Skeletal muscle satellite cell (primary cell): ENCODE data around the gene ANKRD6.

Experiments
- H3K27me3 ChIP-seq: 2 replicates; pipeline ENCODE4 v1.7.0; 2013; ENCODE audit warnings: low read length; ENCODE audit not compliant: control insufficient read depth, insufficient read depth
- H3K36me3 ChIP-seq: 2 replicates; pipeline ENCODE4 v1.7.0; 2013; ENCODE audit warnings: mild to moderate bottlenecking, control low read depth, low read length; ENCODE audit not compliant: insufficient read depth
- H3K4me1 ChIP-seq: 2 replicates; pipeline ENCODE4 v1.7.0; 2013; ENCODE audit warnings: low read length; ENCODE audit not compliant: control insufficient read depth, insufficient read depth
- H3K4me2 ChIP-seq: 2 replicates; pipeline ENCODE4 v1.7.0; 2013; ENCODE audit warnings: mild to moderate bottlenecking, low read length
- H3K4me3 ChIP-seq: 2 replicates; pipeline ENCODE4 v1.7.0; 2013; ENCODE audit warnings: low read length
- H3K9ac ChIP-seq: 2 replicates; pipeline ENCODE4 v1.7.0; 2013; ENCODE audit warnings: mild to moderate bottlenecking, low read depth, low read length, moderate library complexity
- H3K9me3 ChIP-seq: replicated peaks from 2 replicates; pipeline ENCODE4 v1.7.0; 2013; ENCODE audit warnings: mild to moderate bottlenecking, control low read depth, low read length

The ANKRD6 gene

DNA sequence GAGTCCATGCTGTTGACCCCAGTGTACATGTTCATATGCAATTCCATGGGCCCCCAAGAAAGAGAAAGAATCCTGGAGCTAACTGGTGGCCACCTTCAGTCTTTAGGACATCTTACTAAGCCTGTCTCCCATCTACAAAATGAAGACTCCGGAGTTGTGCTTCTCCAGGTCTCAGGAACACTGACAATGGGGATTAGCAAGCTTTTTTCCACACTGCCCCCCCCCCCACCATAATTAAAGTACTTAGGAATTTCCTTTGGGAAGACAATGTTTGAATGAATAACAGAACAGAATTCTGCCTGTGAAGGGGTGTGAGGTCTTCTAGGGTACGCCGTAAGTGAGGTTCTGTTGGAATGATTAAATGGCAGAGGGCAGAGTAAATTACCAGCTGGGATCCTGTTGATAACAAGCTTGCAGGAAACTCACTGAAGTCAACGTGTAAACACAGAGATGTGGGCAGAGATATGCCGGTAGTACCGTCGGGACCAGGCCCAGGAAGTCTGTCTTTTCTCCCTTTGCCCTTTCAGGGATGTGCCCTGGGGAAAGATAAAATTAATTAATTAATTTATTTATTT lies 63.1 kb downstream of the ANKRD6 start:
- Histone ChIP-seq H3K36me3 (no peaks in the 10 kb centered on the region), H3K9ac (no peak overlapping the region), H3K27me3 (peaks cover 7% of the 10 kb centered on the region), H3K4me1 (no peaks in the 10 kb centered on the region), H3K9me3 (no peaks in the 10 kb centered on the region), H3K4me2 (no peak overlapping the region), H3K4me3 (no peak overlapping the region)

DNA sequence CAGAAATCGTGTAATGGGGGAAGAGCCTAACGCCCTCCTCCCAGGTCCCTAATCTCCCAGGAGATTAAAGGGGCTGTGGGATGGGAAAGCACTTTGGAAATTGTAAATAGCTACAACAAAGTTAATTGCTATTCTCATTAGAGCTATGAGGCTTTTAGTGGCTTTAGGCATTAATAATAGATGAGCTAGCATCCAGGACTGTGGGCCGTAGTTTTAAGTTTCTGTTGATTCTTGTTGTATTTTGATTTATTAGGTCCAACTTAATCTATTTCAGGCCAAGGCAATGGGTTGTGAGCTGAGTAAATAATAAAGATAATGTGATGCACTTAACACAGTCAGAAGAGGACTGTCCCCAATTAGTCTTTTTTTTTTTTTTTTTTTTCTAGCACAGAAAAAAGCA lies 67.7 kb downstream of the ANKRD6 start:
- H3K9me3 ChIP-seq, result no peaks in the 10 kb centered on the region
- no peak overlapping the region for H3K9ac ChIP-seq
- H3K36me3 ChIP-seq, result no peaks in the 10 kb centered on the region
- H3K4me1 ChIP-seq, result no peaks in the 10 kb centered on the region
- no peak overlapping the region for H3K4me2 ChIP-seq
- no peak overlapping the region for H3K4me3 ChIP-seq
- H3K27me3 ChIP-seq, result peaks cover 7% of the 10 kb centered on the region

DNA sequence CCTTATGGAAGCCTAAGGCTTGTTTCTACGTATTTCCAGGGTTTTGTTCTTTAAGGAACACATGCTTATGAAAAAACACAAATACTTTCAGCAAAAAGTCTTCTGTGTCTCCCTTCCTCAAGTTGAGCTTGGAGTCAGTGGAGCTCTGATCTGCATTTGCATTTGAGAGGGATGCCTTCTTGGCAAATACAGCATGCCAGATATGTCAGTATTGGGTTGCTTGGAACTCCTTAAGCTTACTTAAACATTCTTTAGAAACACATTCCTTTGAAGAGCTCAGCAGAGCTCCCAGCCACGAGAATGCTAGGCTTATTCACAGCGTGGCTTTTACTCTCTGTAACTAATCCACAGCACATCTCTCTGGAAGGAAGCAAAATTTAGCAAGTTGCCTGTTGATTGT lies 68.3 kb downstream of the ANKRD6 start:
- no peak overlapping the region for H3K4me3 ChIP-seq
- H3K36me3 ChIP-seq, result no peaks in the 10 kb centered on the region
- H3K4me1 ChIP-seq, result no peaks in the 10 kb centered on the region
- H3K9ac ChIP-seq, result no peak overlapping the region
- peaks cover 7% of the 10 kb centered on the region for H3K27me3 ChIP-seq
- no peak overlapping the region for H3K4me2 ChIP-seq
- H3K9me3 ChIP-seq, result no peaks in the 10 kb centered on the region

DNA sequence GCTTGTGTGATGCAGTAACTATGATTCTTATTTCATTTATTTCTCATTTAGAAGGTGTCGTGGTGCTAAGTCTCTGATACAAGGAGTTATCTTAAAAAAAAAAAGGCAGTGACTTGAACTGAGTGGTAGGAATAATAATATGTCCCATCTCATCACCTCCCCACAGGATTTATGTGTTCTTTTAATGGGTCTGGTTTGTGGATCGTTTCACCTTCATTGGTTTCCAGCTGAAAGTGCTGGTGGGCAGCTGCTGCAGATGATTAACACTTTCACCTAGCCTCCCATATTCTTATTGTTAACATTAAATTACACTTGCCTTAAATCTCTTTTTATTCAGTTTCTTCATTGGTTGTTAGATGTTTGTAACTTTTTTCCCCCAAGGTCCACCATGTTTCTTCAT lies 68.8 kb downstream of the ANKRD6 start:
- Histone ChIP-seq H3K9ac (no peak overlapping the region), H3K4me1 (no peaks in the 10 kb centered on the region), H3K36me3 (no peaks in the 10 kb centered on the region), H3K4me2 (no peak overlapping the region), H3K27me3 (peaks cover 7% of the 10 kb centered on the region), H3K4me3 (no peak overlapping the region), H3K9me3 (no peaks in the 10 kb centered on the region)

DNA sequence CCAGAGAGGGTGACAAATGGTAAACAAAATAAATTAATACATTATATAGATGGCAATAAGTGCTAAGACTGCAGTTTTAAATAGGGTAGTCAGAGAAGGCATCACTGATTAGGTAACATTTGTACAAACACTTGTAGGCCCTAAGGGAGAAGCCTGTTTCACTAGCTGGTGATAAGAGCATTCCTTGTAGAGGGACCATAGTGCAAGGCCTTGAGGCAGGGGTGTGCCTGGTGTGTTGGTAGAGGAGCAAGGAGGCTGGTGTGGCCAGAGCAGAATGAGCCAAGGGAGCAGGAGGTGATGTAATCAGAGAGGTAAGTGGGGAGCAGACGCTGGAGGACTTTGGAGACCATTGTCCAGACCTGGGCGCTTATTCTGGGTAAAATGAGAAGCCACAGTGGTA lies 70.7 kb downstream of the ANKRD6 start:
- H3K36me3 ChIP-seq, result no peaks in the 10 kb centered on the region
- H3K27me3 ChIP-seq, result peaks cover 7% of the 10 kb centered on the region
- no peaks in the 10 kb centered on the region for H3K9me3 ChIP-seq
- no peak overlapping the region for H3K4me3 ChIP-seq
- H3K9ac ChIP-seq, result no peak overlapping the region
- H3K4me2 ChIP-seq, result no peak overlapping the region
- H3K4me1 ChIP-seq, result no peaks in the 10 kb centered on the region

DNA sequence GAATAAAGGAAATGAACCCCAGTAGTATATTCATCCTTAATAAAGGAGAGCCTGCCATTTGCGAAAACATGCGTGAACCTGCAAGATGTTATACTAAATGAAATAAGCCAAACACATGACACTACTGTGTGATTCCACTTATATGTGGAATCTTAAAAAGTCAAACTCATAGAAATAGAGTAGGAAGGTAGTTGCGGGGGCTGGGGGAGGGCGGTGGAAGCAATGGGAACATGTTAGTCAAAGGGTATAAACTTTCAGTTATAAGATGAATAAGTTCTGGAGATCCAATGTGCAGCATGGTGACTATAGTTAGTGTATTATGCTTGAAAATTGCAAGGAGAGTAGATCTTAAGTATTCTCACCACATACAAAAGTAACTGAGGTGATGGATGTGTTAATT lies 72.9 kb downstream of the ANKRD6 start:
- no peaks in the 10 kb centered on the region for H3K36me3 ChIP-seq
- H3K9me3 ChIP-seq, result no peaks in the 10 kb centered on the region
- no peak overlapping the region for H3K4me3 ChIP-seq
- H3K27me3 ChIP-seq, result peaks cover 7% of the 10 kb centered on the region
- H3K9ac ChIP-seq, result no peak overlapping the region
- no peak overlapping the region for H3K4me2 ChIP-seq
- H3K4me1 ChIP-seq, result no peaks in the 10 kb centered on the region

DNA sequence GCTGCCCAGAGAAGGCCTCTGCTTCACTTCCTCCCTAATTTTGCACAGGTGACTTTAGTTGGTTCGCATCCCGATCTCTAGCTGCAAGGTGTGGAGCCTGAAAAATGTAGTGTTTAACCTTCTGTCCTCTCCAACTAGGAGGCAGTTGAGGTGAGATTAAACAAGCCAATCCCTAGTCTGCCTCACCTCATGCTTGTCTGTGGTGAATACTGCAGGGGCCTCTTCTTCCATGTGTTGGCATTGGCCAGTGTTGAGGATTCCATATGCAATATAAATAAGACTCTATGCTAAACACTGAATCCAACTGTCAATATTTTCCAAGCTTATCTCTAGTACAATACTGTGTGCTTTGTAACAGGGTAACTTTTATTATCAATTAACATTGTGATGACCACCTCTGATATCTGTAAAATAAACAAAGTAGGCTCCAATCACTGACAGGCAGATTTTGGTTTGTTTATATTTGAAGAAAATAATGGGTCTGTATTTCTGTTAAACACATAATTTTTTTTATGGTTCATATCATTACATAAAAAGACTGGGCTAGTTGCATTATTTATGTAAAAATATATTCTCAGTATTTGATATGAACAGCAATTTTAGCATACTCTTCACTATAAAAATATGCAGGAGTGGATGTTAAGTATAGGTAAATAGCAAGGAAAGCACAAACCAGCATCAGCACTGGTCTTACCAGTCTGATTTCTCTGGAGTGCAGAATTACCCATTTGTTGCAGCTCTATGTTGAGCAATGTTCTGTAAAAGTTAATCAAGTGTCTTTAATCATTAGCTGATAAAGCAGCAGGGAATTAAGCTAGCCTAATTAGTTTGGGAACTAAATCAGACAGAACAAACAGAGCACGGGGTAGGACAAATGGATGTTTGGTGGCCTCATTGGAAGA lies 74.0 kb downstream of the ANKRD6 start:
- Histone ChIP-seq H3K4me3 (no peak overlapping the region), H3K4me1 (no peaks in the 10 kb centered on the region), H3K9ac (no peak overlapping the region), H3K4me2 (no peak overlapping the region), H3K9me3 (no peaks in the 10 kb centered on the region), H3K27me3 (peaks cover 7% of the 10 kb centered on the region), H3K36me3 (no peaks in the 10 kb centered on the region)

DNA sequence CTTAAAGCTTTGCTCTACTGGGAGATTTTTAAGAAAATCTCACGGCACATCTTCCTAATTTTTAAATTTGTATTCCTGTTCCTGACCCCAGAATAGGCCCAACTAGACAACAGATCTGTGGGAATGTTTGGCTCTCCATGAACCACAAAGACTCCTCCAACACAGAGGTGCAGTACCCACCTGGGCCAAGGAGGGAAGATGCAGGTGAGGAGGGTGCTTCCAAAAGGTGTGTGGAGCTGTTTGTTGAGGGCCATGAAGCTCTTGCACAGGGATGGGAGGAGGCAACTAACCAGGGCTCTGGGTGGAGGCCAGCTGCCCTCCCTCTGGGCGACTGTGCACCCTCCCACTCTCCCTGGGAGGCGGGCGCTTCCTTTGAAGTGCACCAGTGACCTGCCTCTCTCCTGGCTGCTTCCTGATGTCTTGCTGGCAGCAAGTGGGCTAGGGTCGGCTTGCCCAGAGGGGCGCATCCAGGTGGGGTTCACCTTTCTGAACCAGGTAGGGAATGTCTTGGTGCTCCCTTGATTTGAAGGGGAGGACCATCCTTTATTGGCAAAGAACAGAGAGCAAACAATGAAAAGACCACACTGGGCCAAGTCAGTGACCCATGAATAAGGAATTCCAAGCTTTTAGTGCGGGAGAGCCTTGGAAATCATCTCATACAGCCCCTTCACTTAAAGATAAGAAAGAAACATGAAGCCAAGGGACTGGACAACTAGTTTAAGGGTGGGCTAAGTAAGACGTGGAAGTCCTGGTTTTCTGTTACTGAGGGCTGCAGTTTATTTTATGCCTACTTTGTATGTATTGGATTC lies 76.0 kb downstream of the ANKRD6 start:
- no peak overlapping the region for H3K4me3 ChIP-seq

DNA sequence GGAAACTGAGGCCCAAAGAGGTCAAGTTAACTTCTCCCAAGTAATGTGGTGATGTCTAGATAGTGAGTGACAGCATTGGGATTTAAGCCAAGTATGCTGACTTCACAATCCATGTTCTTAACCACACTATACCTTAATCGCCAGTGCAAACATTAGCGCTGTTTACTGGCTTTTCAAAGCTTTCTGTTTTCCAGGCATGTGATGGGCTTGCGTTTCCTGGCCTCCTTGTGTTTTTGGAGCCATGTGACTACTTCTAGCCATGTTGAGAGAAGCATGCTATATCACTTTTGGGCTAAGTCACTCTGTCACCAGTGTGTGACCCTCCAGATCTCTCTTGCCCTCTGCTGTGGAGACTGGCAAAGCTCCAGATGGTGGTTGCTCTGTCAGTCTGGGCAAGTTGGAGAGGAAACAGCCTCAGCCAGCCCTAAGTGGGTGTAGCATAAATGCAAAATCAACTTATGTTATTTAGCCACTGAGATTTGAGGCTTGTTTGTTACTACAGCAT lies 76.9 kb downstream of the ANKRD6 start:
- Histone ChIP-seq H3K27me3 (peaks cover 7% of the 10 kb centered on the region), H3K4me3 (no peak overlapping the region), H3K36me3 (no peaks in the 10 kb centered on the region), H3K4me1 (no peaks in the 10 kb centered on the region), H3K4me2 (no peak overlapping the region), H3K9me3 (no peaks in the 10 kb centered on the region), H3K9ac (no peak overlapping the region)

More for the DNA sequence above, 76.0 kb downstream of the ANKRD6 start:
- Histone ChIP-seq H3K9me3 (no peaks in the 10 kb centered on the region), H3K9ac (no peak overlapping the region), H3K27me3 (peaks cover 7% of the 10 kb centered on the region), H3K4me1 (no peaks in the 10 kb centered on the region), H3K36me3 (no peaks in the 10 kb centered on the region), H3K4me2 (no peak overlapping the region)

DNA sequence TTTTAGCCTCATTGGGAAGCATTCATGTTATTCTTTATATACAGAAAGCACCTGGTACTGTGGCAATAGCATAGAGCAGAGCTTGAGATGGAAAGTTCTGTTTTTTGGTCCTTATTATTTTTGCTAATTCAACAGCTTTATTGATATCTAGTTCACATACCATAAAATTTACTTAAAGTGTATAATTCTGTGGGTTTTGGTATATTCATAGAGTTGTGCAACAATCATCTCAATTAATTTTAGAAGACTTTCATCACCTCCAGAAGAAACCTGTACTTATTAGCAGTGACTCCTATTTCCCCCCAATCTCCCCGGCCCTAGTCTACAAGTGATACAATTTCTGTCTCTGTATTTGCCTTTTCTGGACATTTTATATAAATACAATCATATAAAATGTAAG lies 77.4 kb downstream of the ANKRD6 start:
- no peaks in the 10 kb centered on the region for H3K4me1 ChIP-seq
- H3K4me3 ChIP-seq, result no peak overlapping the region
- H3K9ac ChIP-seq, result no peak overlapping the region
- H3K27me3 ChIP-seq, result peaks cover under 1% of the 10 kb centered on the region
- no peaks in the 10 kb centered on the region for H3K36me3 ChIP-seq
- no peaks in the 10 kb centered on the region for H3K9me3 ChIP-seq
- no peak overlapping the region for H3K4me2 ChIP-seq

DNA sequence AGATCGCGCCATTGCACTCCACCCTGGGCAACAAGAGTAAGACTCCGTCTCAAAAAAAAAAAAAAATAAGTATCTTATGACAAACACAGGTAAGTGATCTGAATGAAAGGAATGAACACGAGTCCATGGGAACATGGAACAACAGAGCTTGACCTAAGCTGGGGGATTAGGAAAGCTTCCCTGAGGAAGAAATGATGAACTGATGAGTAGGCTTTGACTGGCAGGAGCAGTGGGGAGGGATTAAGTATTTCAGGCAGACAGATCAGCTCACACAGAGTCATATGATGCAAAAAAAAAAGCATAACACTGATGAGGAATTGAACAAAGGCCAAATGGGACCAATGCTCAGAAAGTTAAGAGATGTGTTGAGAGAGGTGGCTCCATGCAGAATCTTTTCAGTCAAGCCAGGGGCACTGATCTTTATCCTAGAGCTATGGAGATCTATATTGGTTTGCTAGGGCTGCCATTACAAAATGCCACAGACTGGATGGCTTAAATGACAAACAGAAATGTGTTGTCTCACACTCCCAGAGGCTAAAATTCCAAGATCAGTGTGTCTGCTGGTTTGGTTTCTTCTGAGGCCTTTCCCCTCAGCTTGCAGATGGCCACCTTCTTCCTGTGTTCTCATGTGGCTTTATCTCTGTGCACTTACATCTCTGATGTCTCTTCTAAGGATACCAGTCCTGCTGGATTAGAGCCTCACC lies 85.6 kb downstream of the ANKRD6 start:
- H3K9me3 ChIP-seq, result no peaks in the 10 kb centered on the region
- H3K4me2 ChIP-seq, result no peak overlapping the region
- H3K36me3 ChIP-seq, result no peaks in the 10 kb centered on the region
- no peaks in the 10 kb centered on the region for H3K4me1 ChIP-seq
- H3K9ac ChIP-seq, result no peak overlapping the region
- H3K4me3 ChIP-seq, result no peak overlapping the region
- no peaks in the 10 kb centered on the region for H3K27me3 ChIP-seq
